GM12873 (cell line): Measurements from ENCODE around the gene PIK3R5.

Source experiments
- CTCF ChIP-seq: IDR thresholded peaks from 2 replicates; pipeline ENCODE4 v1.5.1; 2012; ENCODE audit warnings: low read depth, mild to moderate bottlenecking, moderate library complexity, low read length, control low read depth; ENCODE audit not compliant: insufficient read depth; ENCODE audit errors: missing control alignments

PIK3R5 gene

GRCh38 chr17:8918807-8919465 lies 46.6 kb downstream of the PIK3R5 start:
- TF ChIP-seq CTCF, result no peak

GRCh38 chr17:8916466-8916865 lies 49.0 kb downstream of the PIK3R5 start:
- TF ChIP-seq CTCF, result no peak

GRCh38 chr17:8914554-8914953 lies 51.0 kb downstream of the PIK3R5 start:
- no peak for TF ChIP-seq CTCF

- no peak for TF ChIP-seq CTCF
Measured at GRCh38 chr17:8913879-8914278, 51.6 kb downstream of the PIK3R5 start.

- no peak for TF ChIP-seq CTCF
Measured at GRCh38 chr17:8913091-8913490, 52.4 kb downstream of the PIK3R5 start.

- TF ChIP-seq CTCF, result no peak
Measured at GRCh38 chr17:8912084-8912981, 53.2 kb downstream of the PIK3R5 start.

- TF ChIP-seq CTCF, result no peak
Measured at GRCh38 chr17:8910969-8911604, 54.4 kb downstream of the PIK3R5 start.
